ENCODE results near the gene PPP1R7.
"Not testable (repeated sequence)": the region's sequence is repeated elsewhere in the genome, so short reads cannot be mapped to it uniquely, and the experiment has no call there.

The PPP1R7 gene

GRCh38 chr2:241149925-241150659 is at the start of gene PPP1R7:
Gene PPP1R7 (plus strand): TSS chr2:241150467. CDS start chr2:241150496, 29 bp downstream.
- peak; percentile 99 for DNase-seq (ENCODE audit: low spot score)

- peak; percentile 91 for DNase-seq (ENCODE audit: low spot score)
Observed at GRCh38 chr2:241102239-241102803, 47.9 kb upstream of the PPP1R7 start, which contains the start of gene MTERF4. Gene MTERF4 (minus strand): TSS chr2:241102287. CDS start chr2:241102273, 14 bp downstream.

GRCh38 chr2:241103176-241103595 is 47.1 kb upstream of the PPP1R7 start:
- DNase-seq (ENCODE audit: low spot score): no peak

- not testable (repeated sequence) for DNase-seq (ENCODE audit: low spot score)
Observed at GRCh38 chr2:241104611-241105010, 45.7 kb upstream of the PPP1R7 start.

GRCh38 chr2:241105641-241106040 is 44.6 kb upstream of the PPP1R7 start:
- no peak for DNase-seq (ENCODE audit: low spot score)

- no peak for DNase-seq (ENCODE audit: low spot score)
Observed at GRCh38 chr2:241107031-241107783, 43.1 kb upstream of the PPP1R7 start.

GRCh38 chr2:241108271-241109209 is 41.7 kb upstream of the PPP1R7 start:
- DNase-seq (ENCODE audit: low spot score): no peak

- DNase-seq (ENCODE audit: low spot score): no peak
Observed at GRCh38 chr2:241109210-241110088, 40.8 kb upstream of the PPP1R7 start.

GRCh38 chr2:241110089-241110606 is 40.1 kb upstream of the PPP1R7 start:
- no peak for DNase-seq (ENCODE audit: low spot score)

GRCh38 chr2:241110607-241111439 is 39.4 kb upstream of the PPP1R7 start:
- no peak for DNase-seq (ENCODE audit: low spot score)

GRCh38 chr2:241111440-241111805 is 38.8 kb upstream of the PPP1R7 start:
- DNase-seq (ENCODE audit: low spot score): no peak

- no peak for DNase-seq (ENCODE audit: low spot score)
Observed at GRCh38 chr2:241112046-241112445, 38.2 kb upstream of the PPP1R7 start.

- no peak for DNase-seq (ENCODE audit: low spot score)
Observed at GRCh38 chr2:241112592-241112991, 37.7 kb upstream of the PPP1R7 start.

- no peak for DNase-seq (ENCODE audit: low spot score)
Observed at GRCh38 chr2:241114836-241115235, 35.4 kb upstream of the PPP1R7 start.

GRCh38 chr2:241115361-241115760 is 34.9 kb upstream of the PPP1R7 start:
- no peak for DNase-seq (ENCODE audit: low spot score)

GRCh38 chr2:241116606-241117560 is 33.4 kb upstream of the PPP1R7 start:
- DNase-seq (ENCODE audit: low spot score): no peak

- DNase-seq (ENCODE audit: low spot score): no peak
Observed at GRCh38 chr2:241118737-241119505, 31.3 kb upstream of the PPP1R7 start.

GRCh38 chr2:241120440-241120839 is 29.8 kb upstream of the PPP1R7 start:
- no peak for DNase-seq (ENCODE audit: low spot score)

Measured in AG08395 (cell line).